Measurements from ENCODE around the gene ILDR1. TPM values are rescaled to one million over a fixed set of nuclear protein-coding genes. Genes with fewer than 3 reads are reported as not detected.
"Not testable (repeated sequence)": the region's sequence is repeated elsewhere in the genome, so short reads cannot be mapped to it uniquely, and the experiment has no call there.

The ILDR1 gene
- total RNA-seq, 1 donor from 2014 or later: 1.4 TPM

GRCh38 chr3:122055215-122055614, 33.2 kb upstream of the ILDR1 start, which contains the start of gene CD86:
Gene CD86 (plus strand): TSS chr3:122055362. CDS start chr3:122055490, 128 bp downstream.
- ATAC-seq (ENCODE audit: low read depth) (peak; percentile 94), DNase-seq (no peak)
- ChIA-PET CTCF (interaction anchor here (0.6 to 2.6 kb wide), 6 partner anchors 10 to 245 kb away, joined by 3 to 11 read pairs (median 6); no protein-coding TSS in a partner anchor), POLR2A (interaction anchor here (0.6 to 3.0 kb wide), 20 partner anchors 10 to 396 kb away, joined by 3 to 35 read pairs (median 6); partner anchors contain the start of genes EAF2, ILDR1 and IQCB1)
- Mint-ChIP-seq H3K9me3 (no peaks in the 10 kb centered on the region), H3K4me1 (peaks cover 49% of the 10 kb centered on the region), H3K27ac (peak within 1 kb of the TSS; percentile 79), H3K36me3 (ENCODE audit: low read depth) (peaks cover 19% of the 10 kb centered on the region), H3K4me3 (peak within 1 kb of the TSS; percentile 84), H3K27me3 (no peaks in the 10 kb centered on the region)
- intact Hi-C loops (cut with micrococcal nuclease): loop anchor here (1.0 kb wide), 6 partner anchors 12 to 60 kb away; no protein-coding TSS in a partner anchor
- no peak for TF ChIP-seq CTCF (IDR thresholded peaks at IDR 0.05)

DNA sequence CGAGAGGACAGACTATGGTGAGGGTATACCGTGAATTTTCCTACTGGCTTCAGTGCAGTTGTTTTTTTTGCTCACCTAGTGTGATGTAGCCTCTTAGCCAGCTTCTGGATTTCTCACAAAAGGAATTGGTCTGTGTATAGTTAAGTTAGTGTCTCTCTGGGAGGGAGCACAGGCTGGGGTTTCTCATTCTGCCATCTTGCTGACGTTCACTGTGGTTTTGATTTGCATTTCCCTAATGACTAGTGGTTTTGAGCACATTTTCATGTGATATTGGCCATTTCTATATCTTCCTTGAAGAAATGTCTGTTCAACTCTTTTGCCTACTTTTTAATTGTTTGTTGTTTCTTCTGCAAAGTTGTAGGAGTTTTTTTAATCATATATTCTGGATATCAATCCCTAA, 30.9 kb upstream of the ILDR1 start:
- H3K4me3 Mint-ChIP-seq: peak overlapping the region; percentile 67
- H3K9me3 Mint-ChIP-seq: no peaks in the 10 kb centered on the region
- TF ChIP-seq CTCF (IDR thresholded peaks at IDR 0.05): no peak
- H3K27ac Mint-ChIP-seq: peak overlapping the region; percentile 54
- ATAC-seq (ENCODE audit: low read depth) (peak; percentile 66), DNase-seq (no peak)
- intact Hi-C loops (cut with micrococcal nuclease): loop anchor here (1.0 to 5.0 kb wide), 3 partner anchors 39 to 329 kb away; partner anchors contain the start of genes FAM162A and MIX23
- H3K36me3 Mint-ChIP-seq (ENCODE audit: low read depth): peaks cover 10% of the 10 kb centered on the region
- POLR2A ChIA-PET: interaction anchor here (1.0 to 1.6 kb wide), 5 partner anchors 11 to 28 kb away, joined by 3 to 6 read pairs (median 3); no protein-coding TSS in a partner anchor
- no peaks in the 10 kb centered on the region for H3K27me3 Mint-ChIP-seq
- H3K4me1 Mint-ChIP-seq: peaks cover 41% of the 10 kb centered on the region
- CTCF ChIA-PET: no interaction called here

DNA sequence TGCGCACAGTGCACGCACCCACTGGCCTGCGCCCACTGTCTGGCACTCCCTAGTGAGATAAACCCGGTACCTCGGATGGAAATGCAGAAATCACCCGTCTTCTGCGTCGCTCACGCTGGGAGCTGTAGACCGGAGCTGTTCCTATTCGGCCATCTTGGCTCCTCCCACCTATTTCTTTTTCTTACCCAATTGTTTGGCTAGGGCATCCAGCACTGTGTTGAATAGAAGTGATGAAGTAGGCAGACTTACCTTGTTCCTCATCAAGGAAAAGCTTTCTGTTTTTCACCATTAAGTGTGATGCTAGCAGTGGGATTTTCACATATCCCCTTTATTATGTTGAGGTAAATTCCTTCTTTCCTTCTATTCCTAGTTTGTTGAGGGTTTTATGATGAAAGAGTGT, 25.7 kb upstream of the ILDR1 start:
- H3K27me3 Mint-ChIP-seq; H3K9me3 Mint-ChIP-seq; intact Hi-C loops (cut with micrococcal nuclease); H3K27ac Mint-ChIP-seq; DNase-seq; CTCF ChIA-PET; H3K4me1 Mint-ChIP-seq; ATAC-seq (ENCODE audit: low read depth); H3K4me3 Mint-ChIP-seq; POLR2A ChIA-PET: not testable (repeated sequence)
- peaks cover 11% of the 10 kb centered on the region for H3K36me3 Mint-ChIP-seq (ENCODE audit: low read depth)

DNA sequence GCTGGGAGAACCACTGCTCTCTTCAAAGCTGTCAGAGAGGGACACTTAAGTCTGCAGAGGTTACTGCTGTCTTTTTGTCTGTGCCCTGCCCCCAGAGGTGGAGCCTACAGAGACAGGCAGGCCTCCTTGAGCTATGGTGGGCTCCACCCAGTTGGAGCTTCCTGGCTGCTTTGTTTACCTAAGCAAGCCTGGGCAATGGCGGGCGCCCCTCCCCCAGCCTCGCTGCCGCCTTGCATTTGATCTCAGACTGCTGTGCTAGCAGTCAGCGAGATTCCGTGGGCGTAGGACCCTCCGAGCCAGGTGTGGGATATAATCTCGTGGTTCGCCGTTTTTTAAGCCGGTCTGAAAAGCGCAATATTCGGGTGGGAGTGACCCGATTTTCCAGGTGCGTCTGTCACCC, 25.2 kb upstream of the ILDR1 start:
- H3K27ac Mint-ChIP-seq; H3K27me3 Mint-ChIP-seq; POLR2A ChIA-PET; H3K9me3 Mint-ChIP-seq; CTCF ChIA-PET; intact Hi-C loops (cut with micrococcal nuclease); H3K4me3 Mint-ChIP-seq; H3K4me1 Mint-ChIP-seq; DNase-seq; ATAC-seq (ENCODE audit: low read depth): not testable (repeated sequence)
- H3K36me3 Mint-ChIP-seq (ENCODE audit: low read depth): peaks cover 11% of the 10 kb centered on the region

DNA sequence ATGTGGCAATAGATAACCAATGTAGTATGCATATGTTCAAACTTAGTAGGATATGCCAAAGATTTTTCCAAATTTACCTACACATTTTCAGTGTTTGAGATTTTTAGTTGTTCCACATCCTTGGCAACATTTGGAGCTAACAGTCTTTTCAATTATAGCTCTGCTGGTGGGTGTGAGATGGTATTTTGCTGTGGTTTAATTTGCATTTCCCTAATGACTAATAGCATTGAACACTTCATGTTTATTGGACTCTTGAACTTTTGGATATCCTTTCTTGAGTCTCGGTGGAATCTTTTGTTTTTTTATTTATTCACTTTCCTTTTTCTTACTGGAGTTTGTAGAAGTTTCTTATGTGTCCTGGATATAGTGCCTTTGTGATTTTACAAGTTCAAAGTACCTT, 11.0 kb upstream of the ILDR1 start:
- intact Hi-C loops (cut with micrococcal nuclease): no loop called here
- DNase-seq (no peak), ATAC-seq (ENCODE audit: low read depth) (peak; percentile 28)
- H3K27me3 Mint-ChIP-seq: no peaks in the 10 kb centered on the region
- H3K4me3 Mint-ChIP-seq: no peak overlapping the region
- H3K9me3 Mint-ChIP-seq: peaks cover 24% of the 10 kb centered on the region
- peaks cover 28% of the 10 kb centered on the region for H3K36me3 Mint-ChIP-seq (ENCODE audit: low read depth)
- POLR2A ChIA-PET: interaction anchor here (1.4 kb wide), 1 partner anchor 20 kb away, joined by 3 read pairs; no protein-coding TSS in a partner anchor
- no peak for TF ChIP-seq CTCF (IDR thresholded peaks at IDR 0.05)
- H3K27ac Mint-ChIP-seq: no peak overlapping the region
- peaks cover 38% of the 10 kb centered on the region for H3K4me1 Mint-ChIP-seq
- CTCF ChIA-PET: interaction anchor here (0.7 kb wide), 1 partner anchor 105 kb away, joined by 3 read pairs; no protein-coding TSS in a partner anchor

GRCh38 chr3:122032531-122032930, 10.5 kb upstream of the ILDR1 start:
- Mint-ChIP-seq H3K4me1 (peaks cover 38% of the 10 kb centered on the region), H3K9me3 (peaks cover 19% of the 10 kb centered on the region), H3K4me3 (no peak overlapping the region), H3K27me3 (no peaks in the 10 kb centered on the region), H3K36me3 (ENCODE audit: low read depth) (peaks cover 23% of the 10 kb centered on the region), H3K27ac (no peak overlapping the region)
- ChIA-PET POLR2A (interaction anchor here (1.4 kb wide), 1 partner anchor 20 kb away, joined by 3 read pairs; no protein-coding TSS in a partner anchor), CTCF (interaction anchor here (0.7 kb wide), 1 partner anchor 105 kb away, joined by 3 read pairs; no protein-coding TSS in a partner anchor)
- DNase-seq (no peak), ATAC-seq (ENCODE audit: low read depth) (no peak)
- no peak for TF ChIP-seq CTCF (IDR thresholded peaks at IDR 0.05)
- intact Hi-C loops (cut with micrococcal nuclease): no loop called here
